IMR-90 (cell line): ENCODE measurements around the gene ASPG. TPM values are rescaled to one million over a fixed set of nuclear protein-coding genes. Genes with fewer than 3 reads are reported as not detected.

Experiments used
- ATAC-seq: fragments of 200-7000 bp; cut with Tn5 transposase; 2 replicates; pipeline ENCODE4 v1.9.1; 2020; ENCODE audit warnings: low read depth, mild to moderate bottlenecking, moderate library complexity
- BruUV-seq: library from RNA; stranded (reverse); fragments of 400-500 nt; replicated peaks from 2 replicates; lab custom pipeline; 2021; lab: Mats Ljungman, UMichigan
- CTCF ChIA-PET: fragments of 300-600 bp; formaldehyde crosslinking; extraction: SDS; loops from one replicate; lab custom pipeline; 2021; ENCODE audit warnings: antibody characterized with exemption; lab: Yijun Ruan, JAX
- POLR2A ChIA-PET: fragments of 300-600 bp; sonication (Branson Sonifier 250); formaldehyde crosslinking; loops from one replicate; lab custom pipeline; 2022; ENCODE audit warnings: antibody characterized with exemption; ENCODE audit not compliant: unreplicated experiment; lab: Charles Lee
- DNase-seq: peaks from one replicate; pipeline ENCODE4 v3.0.0; 2013
- H2AFZ ChIP-seq: replicated peaks from 2 replicates; pipeline ENCODE3; 2013; ENCODE audit warnings: low read length, mild to moderate bottlenecking; ENCODE audit not compliant: poor library complexity
- H2AK5ac ChIP-seq: 2 replicates; pipeline ENCODE4 v1.6.1; 2013; ENCODE audit warnings: low read depth, low read length, inconsistent platforms
- H2AK9ac ChIP-seq: replicated peaks from 2 replicates; pipeline ENCODE3; 2013; ENCODE audit warnings: mild to moderate bottlenecking, low read depth, low read length, moderate library complexity; ENCODE audit not compliant: poor library complexity
- H2BK120ac ChIP-seq: 2 replicates; pipeline ENCODE4 v1.6.1; 2013; ENCODE audit warnings: low read depth, low read length, inconsistent platforms
- H2BK15ac ChIP-seq: 3 replicates; pipeline ENCODE4 v1.6.1; 2013; ENCODE audit warnings: low read depth, low read length, inconsistent platforms
- H2BK20ac ChIP-seq: 2 replicates; pipeline ENCODE4 v1.6.1; 2013; ENCODE audit warnings: low read depth, mild to moderate bottlenecking, inconsistent platforms, low read length, moderate library complexity
- H2BK5ac ChIP-seq: 2 replicates; pipeline ENCODE4 v1.6.1; 2013; ENCODE audit warnings: mild to moderate bottlenecking, low read depth, low read length, inconsistent platforms; ENCODE audit not compliant: poor library complexity, severe bottlenecking
- H3K14ac ChIP-seq: replicated peaks from 2 replicates; pipeline ENCODE4 v1.6.1; 2013; ENCODE audit warnings: low read depth, low read length, inconsistent platforms
- H3K18ac ChIP-seq: 2 replicates; pipeline ENCODE4 v1.6.1; 2013; ENCODE audit warnings: low read depth, low read length, control low read depth
- H3K23ac ChIP-seq: 2 replicates; pipeline ENCODE4 v1.6.1; 2013; ENCODE audit warnings: low read depth, low read length, inconsistent platforms
- H3K27ac ChIP-seq: 2 replicates; pipeline ENCODE4 v1.5.1; 2013; ENCODE audit warnings: mild to moderate bottlenecking, control low read depth, low read length; ENCODE audit not compliant: insufficient read depth
- H3K27me3 ChIP-seq: 2 replicates; pipeline ENCODE4 v1.6.1; 2013; ENCODE audit warnings: low read length; ENCODE audit not compliant: control insufficient read depth, insufficient read depth
- H3K36me3 ChIP-seq: 2 replicates; pipeline ENCODE4 v1.6.1; 2013; ENCODE audit warnings: low read length, mixed read lengths; ENCODE audit not compliant: control insufficient read depth, insufficient read depth
- H3K4ac ChIP-seq: 2 replicates; pipeline ENCODE4 v1.6.1; 2013; ENCODE audit warnings: low read depth, low read length, inconsistent platforms
- H3K4me1 ChIP-seq: 2 replicates; pipeline ENCODE4 v1.6.1; 2013; ENCODE audit warnings: low read length, mixed read lengths; ENCODE audit not compliant: control insufficient read depth, insufficient read depth
- H3K4me2 ChIP-seq: 2 replicates; pipeline ENCODE4 v1.6.1; 2013; ENCODE audit warnings: low read depth, mild to moderate bottlenecking, control low read depth, low read length, moderate library complexity
- H3K4me3 ChIP-seq: 2 replicates; pipeline ENCODE4 v1.5.1; 2013; ENCODE audit warnings: low read depth, mild to moderate bottlenecking, control low read depth, low read length, moderate library complexity; ENCODE audit not compliant: insufficient read depth
- H3K56ac ChIP-seq: 2 replicates; pipeline ENCODE4 v1.6.1; 2013; ENCODE audit warnings: low read length, inconsistent platforms; ENCODE audit not compliant: insufficient read depth; ENCODE audit errors: extremely low read depth
- H3K79me1 ChIP-seq, 2 experiments: 2 replicates each; pipeline ENCODE4 v1.6.1; 2013; ENCODE audit warnings: low read length in 2 of 2, inconsistent platforms in 1 of 2, low read depth in 1 of 2
- H3K9ac ChIP-seq: 2 replicates; pipeline ENCODE4 v1.6.1; 2013; ENCODE audit warnings: low read depth, low read length, control low read depth
- H3K9me1 ChIP-seq: 2 replicates; pipeline ENCODE4 v1.6.1; 2013; ENCODE audit warnings: low read length, inconsistent platforms; ENCODE audit not compliant: insufficient read depth
- H3K9me3 ChIP-seq: 2 replicates; pipeline ENCODE4 v1.6.1; 2013; ENCODE audit warnings: low read length; ENCODE audit not compliant: control insufficient read depth, insufficient read depth
- H4K20me1 ChIP-seq: 2 replicates; pipeline ENCODE4 v1.6.1; 2013; ENCODE audit warnings: low read length, inconsistent platforms; ENCODE audit not compliant: insufficient read depth
- H4K5ac ChIP-seq: 2 replicates; pipeline ENCODE4 v1.6.1; 2013; ENCODE audit warnings: mild to moderate bottlenecking, low read depth, low read length, control low read depth
- H4K8ac ChIP-seq, 2 experiments: 2 replicates each; pipeline ENCODE4 v1.6.1; 2013; ENCODE audit warnings: low read depth in 2 of 2, low read length in 2 of 2, control low read depth in 1 of 2, inconsistent platforms in 1 of 2
- H4K91ac ChIP-seq: 2 replicates; pipeline ENCODE4 v1.6.1; 2013; ENCODE audit warnings: low read depth, low read length, inconsistent platforms; ENCODE audit not compliant: insufficient read depth
- BHLHE40 ChIP-seq: fragments of 150-350 bp; IDR thresholded peaks from 2 replicates; pipeline ENCODE4 v1.6.1; 2016; ENCODE audit warnings: mild to moderate bottlenecking, low read depth, low read length
- CEBPB ChIP-seq: IDR thresholded peaks from 2 replicates; pipeline ENCODE4 v1.6.1; 2012; ENCODE audit warnings: low read depth, low read length, improper control_type of control experiment
- CHD1 ChIP-seq: IDR thresholded peaks from 2 replicates; pipeline ENCODE4 v1.6.1; 2012; ENCODE audit warnings: low read depth, low read length, improper control_type of control experiment
- CTCF ChIP-seq: conservative IDR thresholded peaks from 2 replicates; pipeline ENCODE4 v1.5.1; 2012; ENCODE audit warnings: mild to moderate bottlenecking, low read depth, low read length, improper control_type of control experiment
- ELK1 ChIP-seq: fragments of 150-350 bp; IDR thresholded peaks from 2 replicates; pipeline ENCODE4 v1.6.1; 2016; ENCODE audit warnings: low read depth, mild to moderate bottlenecking, low read length, moderate library complexity, borderline replicate concordance
- FOS ChIP-seq: fragments of 150-350 bp; IDR thresholded peaks from 2 replicates; pipeline ENCODE4 v1.6.1; 2016; ENCODE audit warnings: low read depth, low read length
- MAFK ChIP-seq: IDR thresholded peaks from 2 replicates; pipeline ENCODE4 v1.6.1; 2012; ENCODE audit warnings: low read depth, low read length, improper control_type of control experiment
- MAZ ChIP-seq: IDR thresholded peaks from 2 replicates; pipeline ENCODE4 v1.6.1; 2012; ENCODE audit warnings: low read depth, mild to moderate bottlenecking, low read length, improper control_type of control experiment, moderate library complexity, borderline replicate concordance
- MXI1 ChIP-seq: IDR thresholded peaks from 2 replicates; pipeline ENCODE4 v1.6.1; 2012; ENCODE audit warnings: low read depth, mild to moderate bottlenecking, low read length, moderate library complexity, borderline replicate concordance
- POLR2A ChIP-seq: IDR thresholded peaks from 2 replicates; pipeline ENCODE4 v1.6.1; 2012; ENCODE audit warnings: mild to moderate bottlenecking, low read depth, low read length
- RAD21 ChIP-seq: IDR thresholded peaks from 2 replicates; pipeline ENCODE4 v1.6.1; 2012; ENCODE audit warnings: low read length, improper control_type of control experiment
- RCOR1 ChIP-seq: IDR thresholded peaks from 2 replicates; pipeline ENCODE4 v1.6.1; 2012; ENCODE audit warnings: mild to moderate bottlenecking, low read length, improper control_type of control experiment; ENCODE audit not compliant: insufficient replicate concordance
- RFX5 ChIP-seq: IDR thresholded peaks from 2 replicates; pipeline ENCODE4 v1.8.0; 2012; ENCODE audit warnings: low read depth, mild to moderate bottlenecking, low read length, moderate library complexity
- SMC3 ChIP-seq: fragments of 150-350 bp; IDR thresholded peaks from 2 replicates; pipeline ENCODE4 v1.6.1; 2016; ENCODE audit warnings: low read depth, mild to moderate bottlenecking, antibody characterized with exemption, low read length, moderate library complexity
- WGBS, 2 experiments: methylation state at CpG; one replicate each; pipeline versions ENCODE4 v1.1.5 to v1.1.7; 2013; ENCODE audit warnings: missing lambda C conversion rate in 2 of 2; ENCODE audit not compliant: insufficient read length in 1 of 2; ENCODE audit errors: extremely low coverage in 2 of 2; 5-methylcytosine and 5-hydroxymethylcytosine counted together
- dilution Hi-C: fragments of 300-500 bp; cut with HindIII; formaldehyde crosslinking; loops from one replicate; pipeline ENCODE4 v1.14.3; 2018; ENCODE audit warnings: low sequenced_read_pairs; ENCODE audit not compliant: unreplicated experiment
- in situ Hi-C: fragments of 300-500 bp; cut with MboI; formaldehyde crosslinking; loops from 3 replicates; pipeline ENCODE4 v1.14.3; 2019; ENCODE audit warnings: low sequenced_read_pairs, inconsistent platforms, mixed read lengths
- intact Hi-C: fragments of 100-400 bp; cut with micrococcal nuclease; formaldehyde crosslinking; loops from 2 replicates; pipeline ENCODE4 v1.10.0; 2022
- polyA plus RNA-seq, 3 experiments: library from polyadenylated mRNA; depleted of rRNA; stranded (reverse); fragments of >200 nt; gene quantifications; 2 replicates each; pipeline ENCODE4 v1.2.3, GENCODE V29; 2012; ENCODE audit warnings: low replicate concordance in 1 of 3
- total RNA-seq: library from RNA; depleted of rRNA; stranded (reverse); fragments of >200 nt; gene quantifications from 2 replicates; pipeline ENCODE4 v1.2.3, GENCODE V29; 2012
- TF ChIP-seq, protein P1 (sequence below): fragments of 150-350 bp; IDR thresholded peaks from 2 replicates; pipeline ENCODE4 v1.6.1; 2017; ENCODE audit warnings: mild to moderate bottlenecking, antibody characterized with exemption, low read length, low read depth

ASPG gene
- total and polyA plus RNA-seq, 2 of the 4 experiments (the other 2 are of a cell fraction): not detected

DNA sequence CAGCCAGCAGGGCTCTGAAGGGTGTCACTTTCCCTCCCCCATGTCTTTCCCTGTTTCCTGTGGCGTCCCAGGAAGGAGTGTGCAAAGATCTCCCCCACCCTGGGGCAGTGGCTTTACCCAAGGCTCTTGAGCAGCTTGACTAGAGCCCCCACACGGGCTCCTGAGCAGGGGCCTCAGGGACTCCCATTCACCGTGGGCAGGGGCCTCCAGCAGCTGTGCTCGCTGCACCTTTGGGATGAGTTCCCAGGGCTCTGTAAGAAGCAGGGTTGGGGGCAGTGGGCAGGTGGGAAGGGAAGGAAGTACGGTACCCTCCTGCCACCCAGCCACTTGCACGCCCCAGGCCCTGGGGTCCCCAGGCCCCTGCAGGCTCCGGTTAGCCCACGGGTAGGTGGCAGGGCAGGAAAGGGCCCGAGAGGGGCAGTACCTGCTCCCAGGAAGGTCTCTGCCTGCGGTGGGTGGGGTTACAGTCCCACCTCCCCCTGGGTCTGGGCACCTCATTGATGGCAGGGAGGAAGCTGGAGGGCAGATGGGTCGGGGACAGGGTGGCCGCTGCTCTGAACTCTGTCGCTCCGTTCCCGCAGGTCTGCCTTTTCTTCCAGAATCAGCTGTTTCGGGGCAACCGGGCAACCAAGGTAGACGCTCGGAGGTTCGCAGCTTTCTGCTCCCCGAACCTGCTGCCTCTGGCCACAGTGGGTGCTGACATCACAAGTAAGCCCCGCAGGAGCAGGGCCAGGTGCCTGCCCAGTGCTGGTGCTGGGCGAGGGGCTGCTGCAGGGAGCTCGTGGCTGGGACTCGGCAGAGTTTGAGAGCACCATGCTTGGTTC, 13.0 kb downstream of the ASPG start:
- H4K20me1 ChIP-seq: no peaks in the 10 kb centered on the region
- no peak overlapping the region for H2BK15ac ChIP-seq
- dilution Hi-C loops (no loop called here), in situ Hi-C loops (loop anchor here (25.0 kb wide), 2 partner anchors 464 to 539 kb away; no protein-coding TSS in a partner anchor), intact Hi-C loops (no loop called here)
- H3K36me3 ChIP-seq: no peaks in the 10 kb centered on the region
- no peak overlapping the region for H3K4ac ChIP-seq
- no peak for ATAC-seq
- no peak overlapping the region for H2AK5ac ChIP-seq
- H3K4me1 ChIP-seq: no peaks in the 10 kb centered on the region
- no peak overlapping the region for H3K14ac ChIP-seq
- no peak overlapping the region for H3K23ac ChIP-seq
- H3K4me3 ChIP-seq: no peak overlapping the region
- H2BK120ac ChIP-seq: no peak overlapping the region
- H3K9ac ChIP-seq: no peak overlapping the region
- no peaks in the 10 kb centered on the region for H3K9me3 ChIP-seq
- H3K4me2 ChIP-seq: no peak overlapping the region
- H4K8ac ChIP-seq: no peak overlapping the region
- TF ChIP-seq ELK1 (no peak), CTCF (no peak), SMC3 (no peak), BHLHE40 (no peak), MAFK (no peak), RAD21 (no peak), MAZ (no peak), CHD1 (no peak), RFX5 (no peak), FOS (no peak), MXI1 (no peak), CEBPB (no peak), POLR2A (no peak), RCOR1 (no peak)
- TF ChIP-seq, protein P1, sequence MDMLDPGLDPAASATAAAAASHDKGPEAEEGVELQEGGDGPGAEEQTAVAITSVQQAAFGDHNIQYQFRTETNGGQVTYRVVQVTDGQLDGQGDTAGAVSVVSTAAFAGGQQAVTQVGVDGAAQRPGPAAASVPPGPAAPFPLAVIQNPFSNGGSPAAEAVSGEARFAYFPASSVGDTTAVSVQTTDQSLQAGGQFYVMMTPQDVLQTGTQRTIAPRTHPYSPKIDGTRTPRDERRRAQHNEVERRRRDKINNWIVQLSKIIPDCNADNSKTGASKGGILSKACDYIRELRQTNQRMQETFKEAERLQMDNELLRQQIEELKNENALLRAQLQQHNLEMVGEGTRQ: no peak
- H4K5ac ChIP-seq: no peak overlapping the region
- ChIA-PET CTCF (no interaction called here), POLR2A (no interaction called here)
- H3K79me1 ChIP-seq: no peaks in the 10 kb centered on the region
- no peak overlapping the region for H2BK20ac ChIP-seq
- no peak overlapping the region for H3K56ac ChIP-seq
- H3K27me3 ChIP-seq: no peaks in the 10 kb centered on the region
- no peak for DNase-seq
- H2BK5ac ChIP-seq: no peak overlapping the region
- no peak overlapping the region for H4K91ac ChIP-seq
- no peak overlapping the region for H2AK9ac ChIP-seq
- WGBS, 2 experiments: 30% methylated on average over 2 of the region's 25 CpGs; no CpG with 5 or more reads in 1 of the 2 experiments
- no peaks in the 10 kb centered on the region for H3K9me1 ChIP-seq
- H3K27ac ChIP-seq: no peak overlapping the region
- H2AFZ ChIP-seq: no peak overlapping the region
- no TSS peak for BruUV-seq
- H3K18ac ChIP-seq: no peak overlapping the region
